Suppressor macrophage (primary cell): ENCODE measurements around the gene ATXN1.
A peak's percentile ranks its signal among the peaks of the same experiment; 100 is the strongest.

Source experiments
- DNase-seq, 4 experiments: peaks; one replicate each; pipeline ENCODE4 v3.0.0-alpha.2; 2020 to 2022

ATXN1 gene

GRCh38 chr6:16671302-16672289 is 89.7 kb downstream of the ATXN1 start:
- DNase-seq: peak in 2 of 4 experiments; percentile 48 to 49

GRCh38 chr6:16670617-16671051 is 90.6 kb downstream of the ATXN1 start:
- no peak for DNase-seq

- DNase-seq: peak; percentile 77 to 90 (median 82)
These were observed 91.1 kb downstream of the ATXN1 start for GRCh38 chr6:16670183-16670582.

- peak in 2 of 4 experiments; percentile 31 to 32 for DNase-seq
These were observed 92.0 kb downstream of the ATXN1 start for GRCh38 chr6:16669227-16669626.

- no peak for DNase-seq
These were observed 93.8 kb downstream of the ATXN1 start for GRCh38 chr6:16667509-16667908.

GRCh38 chr6:16665992-16666391 is 95.3 kb downstream of the ATXN1 start:
- no peak for DNase-seq

GRCh38 chr6:16665182-16665581 is 96.1 kb downstream of the ATXN1 start:
- no peak for DNase-seq

- no peak for DNase-seq
These were observed 97.4 kb downstream of the ATXN1 start for GRCh38 chr6:16663901-16664300.

- peak in 3 of 4 experiments; percentile 38 to 45 (median 42) for DNase-seq
These were observed 101.1 kb downstream of the ATXN1 start for GRCh38 chr6:16660157-16660497.

- DNase-seq: peak in 2 of 4 experiments; percentile 30 to 31
These were observed 101.6 kb downstream of the ATXN1 start for GRCh38 chr6:16659466-16660156.

GRCh38 chr6:16658348-16659034 is 102.8 kb downstream of the ATXN1 start:
- peak; percentile 37 to 71 (median 60) for DNase-seq

GRCh38 chr6:16657768-16658167 is 103.5 kb downstream of the ATXN1 start:
- DNase-seq: peak in 2 of 4 experiments; percentile 20 to 31

- no peak for DNase-seq
These were observed 104.8 kb downstream of the ATXN1 start for GRCh38 chr6:16656451-16656850.

- no peak for DNase-seq
These were observed 106.6 kb downstream of the ATXN1 start for GRCh38 chr6:16654701-16655100.

- DNase-seq: no peak
These were observed 108.0 kb downstream of the ATXN1 start for GRCh38 chr6:16653226-16653625.

GRCh38 chr6:16651871-16652270 is 109.4 kb downstream of the ATXN1 start:
- no peak for DNase-seq

GRCh38 chr6:16649890-16650289 is 111.4 kb downstream of the ATXN1 start:
- no peak for DNase-seq

GRCh38 chr6:16649241-16649640 is 112.0 kb downstream of the ATXN1 start:
- DNase-seq: no peak

GRCh38 chr6:16648003-16648402 is 113.3 kb downstream of the ATXN1 start:
- DNase-seq: peak in 3 of 4 experiments; percentile 17 to 55 (median 41)

GRCh38 chr6:16647422-16647821 is 113.8 kb downstream of the ATXN1 start:
- no peak for DNase-seq

- no peak for DNase-seq
These were observed 116.6 kb downstream of the ATXN1 start for GRCh38 chr6:16644540-16645250.
